Left renal pelvis (tissue), 4 donors: ENCODE results near the gene ADAMTS6. TPM values are rescaled to one million over a fixed set of nuclear protein-coding genes. Genes with fewer than 3 reads are reported as not detected.

ENCODE experiments used
- DNase-seq, 4 donors: peaks; one replicate each; pipeline ENCODE4 v3.0.0-alpha.2; 2013; ENCODE audit warnings: low read depth in 4 of 4, low spot score in 3 of 4
- polyA plus RNA-seq, 4 donors: library from polyadenylated mRNA; unstranded; fragments of 120-200 nt; gene quantifications; one replicate each; pipeline ENCODE4 v1.2.1, GENCODE V29; 2013; ENCODE audit not compliant: insufficient read length in 4 of 4

ADAMTS6 gene
- polyA plus RNA-seq, 4 donors: 2.6 to 8.1 (median 3.0) TPM

GRCh38 chr5:65157906-65158603 lies 323.7 kb downstream of the ADAMTS6 start:
- DNase-seq: no peak

- DNase-seq: no peak
These were observed 324.8 kb downstream of the ADAMTS6 start for GRCh38 chr5:65156933-65157332.

DNA sequence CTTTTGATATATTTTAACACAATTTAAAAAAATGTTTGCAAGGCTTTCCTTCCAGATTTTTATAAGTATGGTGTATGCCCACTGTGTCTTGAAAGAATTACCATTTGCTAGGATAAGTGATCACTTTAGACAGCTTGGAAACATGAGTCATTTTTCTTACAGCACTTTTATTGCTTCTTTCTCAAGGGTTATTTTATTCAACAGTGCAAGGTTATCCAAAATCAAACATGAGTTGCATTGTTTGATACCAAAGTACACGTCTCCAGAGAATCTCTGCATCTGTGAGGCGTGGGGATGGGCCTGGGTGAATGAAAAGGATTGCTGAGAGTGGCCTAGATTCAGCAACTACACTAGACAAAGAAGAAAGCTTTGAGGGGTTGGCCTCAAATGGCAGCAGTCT lies 329.6 kb downstream of the ADAMTS6 start:
- no peak for DNase-seq

DNA sequence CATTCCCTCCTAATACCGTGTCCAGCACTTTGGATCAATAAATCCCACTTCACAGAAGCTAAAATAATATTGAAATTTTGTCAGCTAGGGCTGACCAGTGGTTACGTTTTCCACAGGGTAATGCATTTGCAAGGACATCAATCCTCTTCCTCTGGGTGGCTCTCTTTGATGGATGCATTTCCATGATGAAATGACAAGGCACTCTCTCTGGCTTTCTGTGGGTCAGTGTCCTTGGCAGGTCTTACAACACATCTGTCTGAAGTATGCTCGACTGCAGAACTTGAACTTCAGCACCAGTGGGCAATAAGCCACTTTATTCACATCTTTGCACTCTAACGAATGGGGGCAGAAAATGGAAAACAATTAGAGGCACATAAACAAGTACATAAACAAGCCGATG lies 330.1 kb downstream of the ADAMTS6 start:
- DNase-seq: no peak

DNA sequence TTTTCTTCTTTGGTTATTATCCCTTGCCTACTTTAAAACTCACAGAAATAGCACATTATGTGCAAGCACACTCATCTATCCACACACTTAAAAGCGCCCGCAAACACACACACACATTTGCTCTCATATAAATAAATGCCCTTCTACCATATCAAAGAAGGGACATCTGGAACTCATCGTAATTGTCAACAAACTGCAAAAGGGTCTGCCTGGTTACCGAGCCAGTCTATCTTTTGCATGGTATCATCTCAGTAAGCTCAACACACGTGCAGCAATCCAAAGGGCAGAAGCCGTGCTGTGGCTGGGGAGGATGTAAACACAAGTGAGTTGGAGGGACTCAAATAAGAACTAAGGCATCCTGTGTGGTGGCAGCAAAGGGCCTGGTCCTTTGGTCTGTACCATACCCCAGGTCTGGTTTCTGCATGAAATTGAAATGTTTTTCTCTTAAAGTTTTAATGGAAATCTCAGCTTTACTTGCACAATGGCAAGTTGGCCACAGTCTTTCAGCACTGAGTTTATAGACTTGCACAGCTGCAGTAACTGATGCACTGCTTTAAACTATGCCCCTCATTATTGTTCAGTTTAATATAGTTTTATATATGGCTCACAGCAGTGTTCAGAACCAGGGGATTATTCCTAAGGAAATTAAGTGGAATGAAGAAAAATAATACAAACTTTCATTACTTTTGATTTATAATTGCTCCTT lies 331.0 kb downstream of the ADAMTS6 start:
- DNase-seq: no peak

- DNase-seq: no peak
These were observed 331.9 kb downstream of the ADAMTS6 start for GRCh38 chr5:65149827-65150226.

GRCh38 chr5:65144136-65144871 lies 337.4 kb downstream of the ADAMTS6 start:
- DNase-seq: no peak

- no peak for DNase-seq
These were observed 339.2 kb downstream of the ADAMTS6 start for GRCh38 chr5:65142511-65143011.

DNA sequence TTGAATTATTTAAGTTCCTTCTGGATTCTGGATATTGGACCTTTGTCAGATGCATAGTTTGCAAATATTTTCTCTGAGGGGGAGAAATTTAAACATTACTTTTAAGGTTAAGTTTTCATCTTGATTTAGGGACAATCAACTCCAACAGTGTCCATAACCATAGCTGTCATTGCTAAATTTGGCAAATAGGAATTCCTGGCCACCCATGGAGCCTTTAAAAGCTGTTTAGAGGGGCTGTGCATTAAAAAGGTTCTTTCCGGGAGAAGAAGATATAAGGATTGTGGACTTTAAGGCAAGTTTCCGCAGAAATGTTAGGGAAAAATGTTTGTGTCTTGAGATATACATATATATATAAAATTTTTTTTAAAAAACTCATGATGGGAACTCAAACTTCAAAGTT lies 339.7 kb downstream of the ADAMTS6 start:
- no peak for DNase-seq

GRCh38 chr5:65141493-65141892 lies 340.2 kb downstream of the ADAMTS6 start:
- no peak for DNase-seq

GRCh38 chr5:65137631-65138030 lies 344.1 kb downstream of the ADAMTS6 start:
- DNase-seq: no peak

DNA sequence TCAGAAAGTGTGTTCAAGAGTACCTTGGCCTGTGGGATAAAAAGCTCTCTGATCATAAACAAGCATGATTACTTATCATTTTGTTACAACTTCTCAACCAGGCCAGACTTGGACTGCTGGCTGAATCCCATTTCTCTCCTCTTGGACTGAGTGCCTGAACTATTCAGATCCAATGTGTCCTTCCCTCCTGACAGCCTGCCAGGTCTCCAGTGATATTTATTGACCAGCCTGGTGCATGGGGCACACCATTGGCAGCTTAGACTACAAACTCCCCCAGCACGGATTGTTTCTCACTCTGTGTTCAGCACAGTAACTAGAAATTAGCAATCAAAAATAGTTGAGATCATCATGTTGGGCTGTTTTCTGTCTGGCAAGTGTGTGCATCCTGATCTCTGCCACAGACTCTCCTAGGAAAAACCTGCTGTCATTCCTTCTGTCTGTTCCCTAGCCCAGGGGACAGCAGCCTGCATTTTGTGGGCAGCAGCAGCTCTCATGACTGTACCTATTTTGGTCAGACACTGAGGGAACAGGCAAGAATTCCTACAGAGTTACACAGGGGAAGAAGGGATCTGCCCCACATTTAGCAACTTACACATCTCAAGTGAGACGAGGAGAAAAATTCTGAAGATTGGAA lies 348.1 kb downstream of the ADAMTS6 start:
- DNase-seq: no peak

- no peak for DNase-seq
These were observed 349.3 kb downstream of the ADAMTS6 start for GRCh38 chr5:65132386-65132785.

DNA sequence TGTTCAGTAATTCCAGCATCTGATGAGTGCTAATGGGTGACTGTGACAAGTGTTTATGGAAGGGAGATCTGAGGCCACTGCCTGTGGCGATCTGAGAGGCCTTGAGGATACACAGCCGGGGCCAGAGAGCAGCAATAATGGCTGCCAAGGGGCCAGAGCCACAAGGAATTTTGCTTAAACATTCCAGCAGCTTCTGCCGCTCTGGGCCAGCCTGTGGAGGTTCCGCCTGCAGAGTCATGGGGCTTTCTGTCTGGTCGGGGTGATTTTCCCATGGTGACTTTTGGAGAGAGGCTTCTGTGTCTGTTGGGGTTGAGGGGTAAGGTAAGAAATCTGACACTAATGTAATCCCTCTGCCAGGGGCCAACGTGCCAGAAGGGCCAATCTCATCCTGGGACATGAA lies 353.5 kb downstream of the ADAMTS6 start:
- no peak for DNase-seq

DNA sequence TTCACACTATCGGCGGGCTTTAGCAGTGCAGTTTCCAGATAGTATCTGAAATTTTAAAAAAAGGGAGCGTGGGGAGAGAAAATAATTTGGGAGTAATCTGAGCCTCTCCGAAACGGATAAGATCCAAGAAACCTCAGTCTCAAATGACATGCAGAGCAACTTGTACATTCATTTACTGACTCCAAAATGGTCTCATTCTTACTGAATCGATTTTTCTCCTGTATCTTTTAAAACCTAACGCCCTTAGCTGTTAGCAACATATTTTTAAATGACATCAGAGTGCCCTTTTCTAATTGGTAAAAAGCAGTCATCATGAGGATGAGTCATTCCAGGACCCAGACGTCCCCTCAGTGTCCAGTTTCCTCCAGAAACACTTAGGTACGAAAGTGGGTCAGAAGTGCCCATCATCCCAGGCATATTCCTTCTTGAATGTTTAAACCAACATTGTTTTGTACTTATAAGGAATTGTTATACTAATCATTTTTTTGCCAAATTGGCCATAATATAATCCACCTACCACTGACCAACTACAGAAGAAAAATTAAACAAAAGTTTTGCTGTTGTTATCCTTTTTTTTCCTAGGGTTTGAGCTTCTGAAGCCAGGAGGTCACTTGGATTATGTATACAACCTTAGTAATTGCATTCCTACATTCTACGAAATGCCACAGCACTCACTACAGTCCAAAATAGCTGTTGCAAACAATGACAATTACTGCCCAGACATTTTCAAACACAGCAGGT lies 354.4 kb downstream of the ADAMTS6 start:
- no peak for DNase-seq

GRCh38 chr5:65126542-65127069 lies 355.1 kb downstream of the ADAMTS6 start:
- no peak for DNase-seq

DNA sequence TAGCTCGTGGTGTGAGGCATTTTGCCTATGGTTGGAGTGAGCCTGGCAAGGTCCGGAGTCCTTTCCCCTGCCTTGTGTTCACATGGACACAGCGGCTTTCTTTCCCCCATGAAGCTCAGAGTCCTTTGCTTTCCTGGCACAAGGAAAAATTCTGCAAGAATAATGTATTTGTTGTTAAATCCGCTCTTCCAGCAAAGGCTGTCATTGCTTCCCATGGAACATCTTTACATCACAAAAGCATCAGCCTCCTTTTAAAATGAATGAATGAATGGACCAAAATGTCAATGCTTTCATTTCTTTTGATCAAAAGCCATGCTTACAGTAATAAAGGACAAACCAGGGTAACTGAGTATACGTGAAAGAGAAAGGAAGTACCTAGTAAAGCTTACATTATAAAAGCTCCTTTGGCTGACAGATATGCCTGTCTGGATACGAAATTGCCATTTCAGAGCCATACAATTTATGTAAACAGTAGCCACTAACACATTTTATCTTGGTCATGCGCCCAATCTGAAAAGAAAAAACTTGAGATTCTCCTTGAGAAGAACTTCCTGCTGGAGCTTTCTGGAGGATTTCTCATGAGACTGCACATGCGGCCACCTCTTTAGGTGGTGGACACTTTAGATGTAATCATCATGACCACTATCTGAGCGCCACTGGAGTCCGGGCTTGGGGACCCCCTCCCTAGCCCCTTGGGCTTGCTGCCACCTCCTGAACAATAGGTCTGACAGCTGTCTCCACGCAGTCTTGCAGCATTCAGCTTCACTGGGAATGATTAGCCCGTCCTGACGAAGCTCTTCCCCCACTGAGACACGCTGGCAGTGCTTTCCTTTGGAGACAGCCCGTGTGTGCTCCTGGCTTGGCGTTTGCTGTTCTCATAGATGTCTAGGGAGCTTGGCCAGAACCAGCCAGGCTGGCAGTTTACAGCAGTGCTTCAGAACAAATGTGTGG lies 355.9 kb downstream of the ADAMTS6 start:
- no peak for DNase-seq

GRCh38 chr5:65121880-65122436 lies 359.8 kb downstream of the ADAMTS6 start:
- no peak for DNase-seq
